Panc1 (cell line): ENCODE measurements around the gene CROCC. TPM values are rescaled to one million over a fixed set of nuclear protein-coding genes. Genes with fewer than 3 reads are reported as not detected.
"Not testable (repeated sequence)": the region's sequence is repeated elsewhere in the genome, so short reads cannot be mapped to it uniquely, and the experiment has no call there.

ENCODE experiments used
- ATAC-seq: fragments of 200-7000 bp; cut with Tn5 transposase; 2 replicates; pipeline ENCODE4 v1.9.1; 2020; ENCODE audit warnings: mild to moderate bottlenecking, moderate library complexity
- BruUV-seq: library from RNA; stranded (reverse); fragments of 400-500 nt; replicated peaks from 2 replicates; lab custom pipeline; 2021; lab: Mats Ljungman, UMichigan
- CTCF ChIA-PET: fragments of 300-600 bp; sonication (Branson Sonifier 250); formaldehyde crosslinking; loops from one replicate; lab custom pipeline; 2022; ENCODE audit warnings: antibody characterized with exemption; lab: Charles Lee
- POLR2A ChIA-PET: fragments of 300-600 bp; sonication (Branson Sonifier 250); formaldehyde crosslinking; loops from one replicate; lab custom pipeline; 2022; ENCODE audit warnings: antibody characterized with exemption; lab: Charles Lee
- DNase-seq: peaks from one replicate; pipeline ENCODE4 v3.0.0-alpha.2; 2010; ENCODE audit warnings: low read depth, low spot score
- H3K27ac ChIP-seq: 2 replicates; pipeline ENCODE4 v1.5.1; 2011; ENCODE audit warnings: mild to moderate bottlenecking, low read length, inconsistent platforms
- H3K27me3 ChIP-seq: fragments of 200-500 bp; sonication (Bioruptor generic); 2 replicates; pipeline ENCODE4 v1.6.0; 2014; ENCODE audit warnings: low read length, inconsistent platforms; ENCODE audit not compliant: control insufficient read depth, insufficient read depth
- H3K36me3 ChIP-seq: fragments of 200-500 bp; sonication (Bioruptor generic); 2 replicates; pipeline ENCODE4 v1.5.1; 2014; ENCODE audit warnings: inconsistent platforms, mild to moderate bottlenecking, low read length, moderate library complexity; ENCODE audit not compliant: control insufficient read depth, insufficient read depth
- H3K4me1 ChIP-seq: 2 replicates; pipeline ENCODE4 v1.5.1; 2011; ENCODE audit warnings: inconsistent platforms, mild to moderate bottlenecking, low read length, moderate library complexity; ENCODE audit not compliant: control insufficient read depth, insufficient read depth
- H3K4me3 ChIP-seq, 2 experiments: 2 replicates each; pipeline ENCODE4 v1.5.1; 2011 to 2012; ENCODE audit warnings: low read depth in 2 of 2, low read length in 2 of 2, mild to moderate bottlenecking in 2 of 2, inconsistent platforms in 1 of 2, moderate library complexity in 1 of 2
- H3K9me3 ChIP-seq: fragments of 200-500 bp; sonication (Bioruptor generic); 2 replicates; pipeline ENCODE4 v1.5.1; 2014; ENCODE audit warnings: low read depth, mild to moderate bottlenecking, inconsistent platforms, low read length, moderate library complexity; ENCODE audit not compliant: control insufficient read depth, insufficient read depth
- CTCF ChIP-seq: fragments of 450-650 bp; IDR thresholded peaks from 2 replicates; pipeline ENCODE4 v1.5.1; 2017; ENCODE audit warnings: mild to moderate bottlenecking
- POLR2AphosphoS5 ChIP-seq: IDR thresholded peaks from 2 replicates; pipeline ENCODE4 v1.6.1; 2012; ENCODE audit warnings: mild to moderate bottlenecking, low read depth, low read length, moderate library complexity
- REST ChIP-seq, 2 experiments: IDR thresholded peaks; 2 replicates each; pipeline ENCODE4 v1.6.1; 2011 to 2012; ENCODE audit warnings: low read depth in 2 of 2, control low read depth in 1 of 2, low read length in 1 of 2, mild to moderate bottlenecking in 1 of 2, moderate library complexity in 1 of 2; ENCODE audit not compliant: insufficient read depth in 1 of 2
- SIN3A ChIP-seq: IDR thresholded peaks from 2 replicates; pipeline ENCODE4 v1.6.1; 2012; ENCODE audit warnings: low read depth, mild to moderate bottlenecking, low read length, moderate library complexity, borderline replicate concordance; ENCODE audit not compliant: insufficient read depth
- TCF7L2 ChIP-seq: IDR thresholded peaks from 2 replicates; pipeline ENCODE4 v1.6.1; 2011; ENCODE audit warnings: mild to moderate bottlenecking, low read depth, low read length, inconsistent platforms
- in situ Hi-C: cut with HindIII; loops from 2 replicates; pipeline ENCODE4 v1.10.0; 2016; ENCODE audit warnings: low sequenced_read_pairs, low pct_unique_long_range_greater_than_20kb
- intact Hi-C: fragments of 100-400 bp; cut with micrococcal nuclease; formaldehyde crosslinking; loops from one replicate; pipeline ENCODE4 v1.10.0; 2022; ENCODE audit not compliant: unreplicated experiment
- total RNA-seq: library from RNA; stranded (reverse); gene quantifications from one replicate; pipeline ENCODE4 v1.2.1, GENCODE V29; 2021; ENCODE audit not compliant: unreplicated experiment

Gene CROCC
- total RNA-seq, 1 experiment from 2014 or later = 13.6 TPM

- intact Hi-C loops, CTCF ChIA-PET, H3K9me3 ChIP-seq, H3K27me3 ChIP-seq, BruUV-seq, DNase-seq, ATAC-seq, H3K27ac ChIP-seq, H3K36me3 ChIP-seq, H3K4me1 ChIP-seq, POLR2A ChIA-PET, H3K4me3 ChIP-seq, in situ Hi-C loops: not testable (repeated sequence)
Observed at GRCh38 chr1:16881742-16882141, 40.0 kb upstream of the CROCC start.

- POLR2A ChIA-PET = no interaction called here
- DNase-seq (no peak), ATAC-seq (no peak)
- CTCF ChIA-PET = no interaction called here
- intact Hi-C loops = no loop called here
- in situ Hi-C loops = no loop called here
- Histone ChIP-seq H3K27ac (no peak overlapping the region), H3K4me3 (no peak overlapping the region), H3K27me3 (no peaks in the 10 kb centered on the region; the same call in none of the 2 replicates), H3K9me3 (no peaks in the 10 kb centered on the region), H3K36me3 (no peaks in the 10 kb centered on the region), H3K4me1 (no peaks in the 10 kb centered on the region)
- TF ChIP-seq SIN3A = no peak
- TF ChIP-seq CTCF = no peak
- no peak for TF ChIP-seq TCF7L2
- TF ChIP-seq POLR2AphosphoS5 = no peak
- no peak for TF ChIP-seq REST (IDR thresholded peaks at IDR 0.05; ENCODE audit: insufficient read depth in 1 of 2, low read depth in 2 of 2, low read length in 1 of 2)
- no TSS peak for BruUV-seq
Observed at GRCh38 chr1:16882986-16883385, 38.7 kb upstream of the CROCC start.

- ATAC-seq, intact Hi-C loops: not testable (repeated sequence)
Observed at GRCh38 chr1:16884487-16884886, 37.2 kb upstream of the CROCC start.

More at GRCh38 chr1:16884487-16884886, 37.2 kb upstream of the CROCC start:
- in situ Hi-C loops, H3K4me1 ChIP-seq, BruUV-seq, DNase-seq, H3K27ac ChIP-seq, H3K27me3 ChIP-seq, H3K4me3 ChIP-seq, POLR2A ChIA-PET, CTCF ChIA-PET, H3K36me3 ChIP-seq, H3K9me3 ChIP-seq: not testable (repeated sequence)
